OCI-M2 (cell line): ENCODE data around the gene ASB18.
"Not testable (repeated sequence)": the region's sequence is repeated elsewhere in the genome, so short reads cannot be mapped to it uniquely, and the experiment has no call there.

Experiments
- DNase-seq: peaks from one replicate; lab custom pipeline; 2025; ENCODE audit not compliant: unreplicated experiment; lab: John Stamatoyannopoulos, UW

Gene ASB18

DNA sequence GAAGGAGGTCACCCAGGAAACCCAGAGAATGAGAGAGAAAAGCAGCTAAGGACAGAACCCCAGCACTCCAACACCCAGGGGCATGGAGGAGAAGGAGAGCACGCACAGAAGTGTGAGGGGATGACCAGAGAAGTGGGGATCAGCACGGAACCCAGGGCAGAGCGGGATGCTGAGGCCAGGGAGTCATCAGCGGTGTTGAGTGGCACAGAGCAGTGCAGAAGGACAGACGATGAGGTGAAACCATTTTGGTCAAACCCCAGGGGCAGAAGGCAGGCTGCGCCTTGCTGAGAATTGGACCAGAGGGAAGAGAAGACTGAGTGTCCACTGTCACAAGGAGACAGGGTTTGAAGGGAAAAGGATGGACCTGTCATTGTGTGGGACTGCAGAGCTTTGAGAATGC is 23.4 kb upstream of the ASB18 start:
- no peak for DNase-seq

DNA sequence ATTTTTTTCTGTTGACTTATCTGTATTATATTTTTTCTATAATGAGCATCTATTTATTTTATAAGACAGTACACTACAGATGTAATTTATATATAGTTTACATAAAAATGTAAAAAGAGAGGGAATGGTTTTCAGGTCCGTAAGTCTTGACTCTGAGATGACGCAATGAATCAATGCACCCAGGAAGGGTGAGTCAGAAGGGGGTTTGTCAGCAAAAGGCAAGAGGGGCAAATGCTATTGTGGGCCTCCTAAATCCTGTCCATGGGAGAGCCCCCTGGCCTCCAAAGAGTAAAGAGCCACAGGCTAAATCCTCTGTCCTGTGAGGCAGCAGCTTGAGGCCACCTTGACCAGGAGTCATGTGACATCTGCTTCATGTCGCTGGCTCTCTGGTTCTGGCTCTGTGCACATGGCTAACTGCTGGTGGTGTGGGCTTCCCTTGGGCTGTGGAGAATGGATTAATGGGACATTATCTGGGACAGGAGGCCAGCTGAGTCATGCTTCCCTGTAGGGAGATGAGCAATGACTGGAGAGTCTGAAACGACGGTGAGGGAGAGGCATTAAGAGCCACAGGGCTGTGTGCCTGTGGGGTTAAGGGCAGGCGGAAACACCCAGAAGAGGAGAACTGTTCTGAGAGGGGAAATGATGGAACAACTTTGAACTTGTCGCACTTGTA is 22.8 kb upstream of the ASB18 start:
- no peak for DNase-seq

DNA sequence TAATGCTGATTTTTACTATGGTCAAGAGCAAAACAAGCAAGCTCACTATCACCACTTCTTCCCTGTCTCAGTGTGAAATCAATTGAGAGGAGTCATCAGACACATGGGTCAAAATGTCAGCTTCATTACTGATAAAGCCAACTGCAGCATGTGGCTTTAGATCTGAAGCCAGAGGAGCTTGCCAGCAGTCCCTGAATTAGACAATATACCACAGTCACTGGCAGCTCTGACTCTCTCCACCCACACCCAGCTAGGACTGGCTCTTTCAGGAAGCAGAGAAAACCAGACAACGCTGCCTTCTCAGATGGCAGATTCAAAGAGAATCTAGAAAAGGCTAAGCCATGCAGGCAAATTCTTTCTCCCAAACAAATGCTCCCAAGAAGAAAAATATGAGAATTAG is 20.0 kb upstream of the ASB18 start:
- no peak for DNase-seq

DNA sequence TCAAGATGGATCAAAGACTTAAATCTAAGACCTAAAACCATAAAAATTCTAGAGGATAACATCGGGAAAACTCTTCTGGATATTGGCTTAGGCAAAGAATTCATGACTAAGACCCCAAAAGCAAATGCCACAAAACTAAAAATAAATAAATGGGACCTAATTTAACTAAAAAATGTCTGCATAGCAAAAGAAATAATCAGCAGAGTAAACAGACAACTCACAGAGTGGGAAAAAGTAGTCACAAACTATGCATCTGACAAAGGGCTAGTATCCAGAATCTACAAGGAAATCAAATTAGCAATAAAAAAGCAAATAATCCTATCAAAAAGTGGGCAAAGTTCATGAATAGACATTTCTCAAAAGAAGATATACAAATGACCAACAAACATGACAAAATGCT is 18.2 kb upstream of the ASB18 start:
- DNase-seq = no peak

DNA sequence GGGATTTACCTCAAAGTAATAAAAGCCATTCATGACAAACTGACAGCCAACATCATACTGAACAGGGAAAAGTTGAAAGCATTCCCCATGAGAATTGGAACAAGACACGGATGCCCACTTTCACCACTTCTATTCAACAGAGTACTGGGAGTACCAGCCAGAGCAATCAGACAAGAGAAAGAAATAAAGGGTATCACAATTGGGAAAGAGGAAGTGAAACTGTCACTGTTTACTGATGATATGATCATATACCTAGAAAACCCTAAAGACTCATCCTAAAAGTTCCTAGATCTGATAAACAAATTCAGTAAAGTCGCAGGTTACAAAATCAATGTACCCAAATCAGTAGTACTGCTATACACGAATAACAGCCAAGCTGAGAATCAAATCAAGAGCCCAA is 17.2 kb upstream of the ASB18 start:
- DNase-seq = no peak

DNA sequence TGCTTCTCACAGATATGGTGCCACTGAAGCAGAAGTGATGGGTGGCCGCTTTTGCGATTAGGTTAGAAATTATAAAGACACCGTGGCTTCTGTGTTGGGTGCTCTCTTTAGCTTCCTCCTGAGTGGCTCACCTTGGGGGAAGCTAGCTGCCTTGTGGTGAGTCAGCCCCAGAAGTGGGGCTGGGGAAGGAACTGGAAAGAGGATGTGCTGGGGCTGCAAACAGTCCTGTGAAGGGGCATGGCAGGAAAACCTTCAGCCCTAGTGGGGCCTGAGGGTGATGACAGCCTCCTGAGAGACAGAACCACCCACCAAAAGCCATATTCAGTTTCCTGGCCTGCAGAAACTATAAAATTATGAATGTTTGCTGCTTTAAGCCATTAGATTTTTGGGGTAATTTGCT is 8.9 kb upstream of the ASB18 start:
- DNase-seq = no peak

DNA sequence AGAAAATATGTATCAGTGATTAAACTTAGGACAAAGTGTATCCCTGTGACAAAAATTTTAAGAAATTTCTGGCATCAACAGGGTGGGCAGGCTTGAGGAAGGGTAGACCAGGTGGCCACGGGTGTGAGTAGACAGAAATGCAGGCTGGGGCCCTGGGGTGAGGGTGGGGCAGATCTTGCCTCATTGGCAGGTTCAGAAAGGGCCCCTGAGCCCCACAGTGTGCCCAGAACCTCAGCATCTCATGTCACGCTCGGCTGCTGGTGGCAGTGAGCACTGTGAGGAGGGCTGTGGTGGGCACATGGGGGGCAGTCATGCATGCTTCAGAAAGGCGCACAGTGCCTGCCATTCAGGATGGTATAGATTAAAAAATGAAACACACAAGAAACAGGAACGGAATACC is 7.6 kb upstream of the ASB18 start:
- DNase-seq = no peak

DNA sequence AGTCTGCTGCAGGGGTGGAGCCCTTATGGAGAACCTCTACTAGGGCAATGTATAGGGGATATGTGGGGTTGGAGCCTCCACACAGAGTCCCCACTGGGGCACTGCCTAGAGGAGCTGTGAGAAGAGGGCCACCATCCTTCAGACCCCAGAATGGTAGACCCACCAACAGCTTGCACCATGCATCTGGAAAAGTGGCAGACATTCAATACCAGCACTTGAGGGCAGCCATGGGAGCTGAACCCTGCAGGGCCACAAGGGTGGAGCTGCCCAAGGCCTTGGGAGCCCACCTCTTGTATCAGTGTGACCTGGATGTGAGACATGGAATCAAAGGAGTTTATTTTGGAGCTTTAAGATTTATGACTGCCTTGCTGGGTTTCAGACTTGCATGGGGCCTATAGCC is 5.7 kb upstream of the ASB18 start:
- not testable (repeated sequence) for DNase-seq

DNA sequence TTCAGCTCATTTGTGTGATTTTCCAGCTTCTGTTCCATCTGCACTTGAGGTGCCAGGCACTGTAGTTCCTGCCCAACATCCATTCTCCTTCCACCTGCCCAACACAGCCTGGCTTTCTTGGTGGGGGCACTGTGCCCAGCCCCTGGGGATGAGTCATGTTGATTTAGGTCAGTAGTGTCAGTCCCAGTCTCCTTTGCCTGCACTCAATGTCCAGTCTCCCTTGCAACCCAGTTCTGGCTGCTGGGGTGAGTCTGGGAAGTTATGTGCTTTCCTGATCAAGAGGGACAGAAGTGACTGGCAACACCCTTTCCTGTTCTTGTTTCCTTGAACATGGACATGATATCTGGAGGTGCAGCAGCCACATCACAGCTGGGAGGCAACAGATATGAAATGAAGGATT is 1.5 kb upstream of the ASB18 start:
- DNase-seq = no peak

DNA sequence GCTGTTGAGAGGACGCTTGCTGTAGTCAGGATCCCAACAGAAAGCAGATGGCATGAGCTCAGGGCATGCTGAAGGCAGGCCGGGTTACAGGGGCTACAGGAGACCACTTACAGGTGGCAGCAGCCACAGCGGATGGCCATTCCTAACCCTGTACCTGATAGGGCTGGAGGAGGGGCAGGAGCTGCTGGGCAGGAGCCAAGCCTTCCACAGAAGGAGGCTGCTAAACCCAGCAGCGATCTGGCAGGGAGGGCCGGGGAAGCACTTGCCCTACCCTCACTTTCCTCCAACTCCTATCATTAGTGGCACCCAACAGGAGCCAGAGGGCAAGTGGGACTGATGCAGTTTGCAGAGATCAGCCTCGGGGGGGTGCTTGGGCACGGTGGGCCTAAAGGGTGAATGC is 2.0 kb downstream of the ASB18 start:
- no peak for DNase-seq

DNA sequence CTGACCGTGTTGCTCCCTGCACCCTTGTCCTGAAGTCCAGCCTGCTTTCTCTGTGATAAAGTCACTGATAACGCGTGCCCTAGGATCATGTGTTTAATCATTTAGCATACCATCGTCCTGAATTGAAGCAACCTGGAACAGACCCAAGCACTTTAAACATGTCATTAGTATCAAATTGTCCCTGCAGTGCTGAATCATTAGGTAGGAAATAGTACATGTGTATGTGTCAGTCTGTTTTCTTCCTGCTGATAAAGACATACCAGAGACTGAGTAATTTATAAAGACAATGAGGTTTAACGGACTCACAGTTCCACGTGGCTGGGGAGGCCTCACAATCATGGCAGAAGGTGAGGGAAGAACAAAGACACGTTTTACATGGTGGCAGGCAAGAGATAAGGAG is 2.8 kb downstream of the ASB18 start:
- DNase-seq = no peak

DNA sequence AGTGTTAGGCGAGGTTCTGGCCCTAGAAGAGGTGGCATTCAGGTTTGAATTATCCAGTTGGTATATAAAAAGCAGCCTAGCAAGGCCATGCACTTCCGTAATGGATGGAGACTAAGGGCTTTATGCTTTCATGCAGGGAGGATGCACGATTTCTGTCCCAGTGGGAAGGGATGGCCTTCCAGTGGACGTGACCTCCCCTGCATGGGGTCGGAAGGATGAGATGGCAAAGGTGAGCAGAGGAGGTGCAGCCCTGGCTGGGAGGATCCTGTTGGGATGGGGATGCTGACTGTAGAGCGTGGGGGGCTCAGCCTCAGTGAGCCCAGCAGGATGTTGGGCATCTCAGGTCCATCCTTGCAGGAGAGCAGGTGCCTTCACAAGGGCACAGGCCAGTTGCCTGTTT is 4.8 kb downstream of the ASB18 start:
- no peak for DNase-seq

DNA sequence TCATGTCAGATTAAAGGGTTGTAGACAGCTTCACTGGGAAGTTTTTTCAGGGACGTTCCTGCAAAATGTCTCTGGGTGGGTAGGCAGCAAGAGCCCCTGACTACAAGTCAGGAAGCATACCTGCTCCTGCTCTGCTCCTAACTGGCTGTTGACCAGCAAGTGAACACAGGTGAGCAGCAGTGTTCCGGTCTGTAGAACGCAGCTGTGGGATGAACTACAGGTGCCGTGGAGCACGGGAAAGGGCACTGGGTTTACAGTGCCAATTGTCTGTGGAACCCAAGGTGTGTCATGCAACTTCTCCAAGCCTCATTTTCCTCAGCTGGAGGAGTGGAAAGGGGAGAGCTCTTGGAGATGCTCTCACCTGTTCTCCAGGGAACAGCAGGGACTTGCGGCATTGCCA is 6.6 kb downstream of the ASB18 start:
- no peak for DNase-seq

DNA sequence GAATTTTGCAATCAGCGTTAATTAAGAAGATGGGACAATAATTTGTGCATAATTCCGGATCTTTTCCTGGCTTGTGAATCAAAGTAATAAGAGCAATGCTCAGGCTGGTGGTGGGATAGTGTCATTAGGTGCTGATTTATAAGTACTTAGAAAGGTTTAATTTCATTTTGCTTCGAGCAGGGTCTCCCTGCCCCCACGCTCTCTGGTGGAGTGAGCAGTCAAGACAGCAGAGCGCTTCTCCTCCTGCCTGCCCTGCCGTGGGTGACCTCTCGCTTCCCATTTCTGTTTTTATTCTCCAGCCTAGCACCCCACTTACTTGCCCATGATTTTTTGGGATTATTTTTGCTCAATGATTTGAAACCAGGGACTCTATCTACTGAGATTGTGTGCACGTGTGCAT is 7.1 kb downstream of the ASB18 start:
- DNase-seq = no peak

DNA sequence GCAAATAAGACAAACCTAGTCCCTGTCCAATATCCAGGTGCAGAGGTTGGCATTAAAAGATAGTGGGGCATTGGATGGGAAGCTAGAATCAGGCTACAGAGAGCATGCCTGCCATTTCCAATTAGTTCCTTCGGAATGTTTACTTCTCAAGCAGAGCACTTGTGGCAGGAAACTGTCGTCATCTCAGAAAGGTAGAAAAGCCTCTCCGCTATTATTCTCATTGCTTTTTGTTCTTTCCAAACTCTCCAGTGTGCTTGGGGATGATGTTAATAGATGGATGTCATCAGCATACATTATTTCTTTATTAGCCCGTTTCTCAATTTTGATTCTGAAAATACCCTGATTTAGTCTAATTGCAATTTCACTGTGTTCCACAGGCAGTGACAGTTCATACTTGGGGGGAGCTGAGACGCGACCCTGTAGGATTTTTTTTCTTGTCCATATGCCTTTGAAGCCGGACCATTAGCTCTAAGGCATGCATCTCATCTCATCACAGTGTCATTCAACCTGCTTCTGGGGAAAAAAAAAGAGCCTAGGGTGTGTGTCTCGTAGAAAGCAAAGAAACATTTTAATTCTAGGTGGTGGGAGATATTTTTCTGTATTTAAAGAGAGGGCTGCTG is 7.7 kb downstream of the ASB18 start:
- DNase-seq = no peak

DNA sequence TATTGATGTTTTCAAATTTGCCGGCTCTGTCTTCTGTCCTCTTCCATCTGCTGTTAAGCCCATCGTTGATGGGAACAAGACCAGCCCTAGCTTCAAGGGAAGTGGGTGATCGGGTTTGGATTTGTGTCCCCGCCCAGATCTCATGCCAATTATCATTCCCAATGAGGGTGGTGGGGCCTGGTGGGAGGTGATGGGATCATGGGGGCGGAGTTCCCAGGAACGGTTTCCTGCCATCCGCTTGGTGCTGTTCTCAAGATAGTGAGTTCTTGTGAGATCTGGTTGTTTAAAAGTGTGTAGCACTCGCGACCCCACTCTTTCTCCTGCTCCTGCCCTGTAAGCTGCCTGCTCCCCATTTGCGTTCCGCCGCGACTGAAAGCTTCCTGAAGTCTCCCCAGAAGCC is 9.5 kb downstream of the ASB18 start:
- DNase-seq = no peak

DNA sequence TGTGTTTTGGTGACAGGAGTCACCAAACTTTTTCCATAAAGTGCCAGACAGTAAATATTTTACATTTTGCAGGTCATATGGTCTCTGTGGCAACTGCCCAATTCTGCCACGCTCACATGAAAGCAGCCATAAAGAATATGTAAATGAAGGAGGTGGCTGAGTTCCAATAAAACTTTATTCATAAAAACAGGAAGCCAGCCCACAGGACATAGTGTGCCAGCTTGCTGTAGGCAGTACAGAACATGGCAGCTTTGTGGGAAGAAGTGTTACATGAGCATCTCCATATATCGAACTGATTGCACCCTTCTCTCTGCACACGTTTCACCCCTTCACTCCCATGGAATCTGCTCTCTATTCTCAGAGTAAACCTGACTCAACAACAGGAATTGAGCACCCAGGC is 10.2 kb downstream of the ASB18 start:
- DNase-seq = no peak

DNA sequence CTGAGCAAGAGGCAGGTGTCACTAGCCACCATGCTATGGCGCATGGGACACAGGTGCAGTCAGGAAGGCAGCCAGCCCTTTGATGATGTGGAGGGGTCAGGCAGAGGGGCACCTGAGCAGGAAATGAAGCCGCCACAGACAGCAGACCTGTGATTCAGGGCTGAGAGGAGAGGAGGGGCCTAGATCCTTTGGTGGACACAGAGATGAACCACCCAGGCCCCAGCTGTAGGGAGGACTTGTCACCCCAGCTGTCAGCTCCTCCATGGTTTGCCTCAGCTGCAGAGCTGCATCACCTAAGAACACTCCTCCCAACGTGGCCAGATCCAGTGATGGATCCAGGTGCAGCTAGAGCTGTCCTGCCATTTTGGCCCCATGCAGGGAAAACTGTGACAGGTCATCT is 11.6 kb downstream of the ASB18 start:
- DNase-seq = no peak

DNA sequence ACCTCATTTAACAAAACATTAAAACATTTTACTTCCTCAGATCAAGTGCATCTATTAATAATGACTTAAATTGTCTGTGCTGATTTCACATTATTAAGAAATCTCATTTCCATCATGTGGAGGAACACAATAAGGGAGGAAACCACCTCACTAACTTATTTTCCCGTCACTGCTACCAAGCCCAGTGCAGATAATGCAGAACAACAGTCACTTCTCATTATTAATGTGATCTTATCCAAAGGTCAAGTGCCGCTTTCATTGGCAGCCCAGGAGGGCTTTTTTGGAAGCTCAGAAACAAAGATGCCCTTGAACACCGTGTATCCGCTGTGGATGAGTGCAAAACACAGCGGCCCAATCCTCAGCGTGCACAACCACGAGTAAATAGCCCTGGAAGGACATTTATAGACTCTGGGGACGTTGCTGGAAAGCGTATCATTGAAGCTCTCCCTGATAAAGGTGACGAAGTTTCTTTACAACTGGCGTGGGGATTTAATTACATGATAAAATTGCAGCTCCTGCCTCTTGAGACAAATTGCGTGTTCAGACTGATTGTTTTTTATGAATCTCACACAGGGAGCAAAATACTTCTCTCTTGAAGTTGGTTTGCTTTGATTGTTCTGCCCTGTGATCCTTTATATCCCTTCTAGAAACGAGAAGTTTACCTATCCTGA is 13.2 kb downstream of the ASB18 start:
- DNase-seq = no peak

DNA sequence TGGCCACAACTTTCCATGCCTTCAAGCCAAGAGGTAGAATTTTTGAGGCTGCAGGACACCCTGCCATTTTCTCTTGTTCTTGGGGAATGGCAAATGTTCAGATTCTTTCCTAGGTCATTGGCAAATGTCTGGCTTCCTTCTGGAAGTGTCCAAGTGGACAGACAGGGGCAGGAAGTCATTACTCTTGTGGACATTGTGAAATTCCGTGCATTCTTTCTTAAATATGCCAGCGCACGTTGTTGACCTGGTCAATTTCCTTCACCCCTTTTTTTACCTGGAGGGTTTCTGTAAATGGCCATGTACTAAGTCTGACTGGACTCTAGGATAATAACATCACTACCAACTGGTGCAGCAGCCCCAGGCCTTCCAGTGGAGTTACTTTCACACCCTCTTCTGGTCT is 13.9 kb downstream of the ASB18 start:
- no peak for DNase-seq

DNA sequence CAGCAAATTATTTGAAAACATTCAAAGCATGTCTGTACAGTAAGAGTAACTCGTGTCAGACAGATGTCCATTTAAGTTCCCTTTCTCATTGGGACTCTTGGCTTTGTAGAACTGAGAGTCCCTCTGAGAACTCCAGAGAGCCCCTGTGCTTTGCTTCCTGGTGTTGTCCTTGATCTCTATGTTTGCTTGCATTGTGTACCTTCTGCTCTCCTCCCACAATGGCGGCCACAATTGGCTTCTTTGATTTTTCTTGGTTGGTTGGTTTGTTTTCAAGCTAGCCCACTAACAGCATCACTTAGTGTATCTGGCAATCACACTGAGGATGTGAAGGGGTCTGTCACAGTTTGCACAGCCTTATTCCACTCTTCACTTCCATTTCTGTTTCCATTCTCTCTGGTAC is 15.1 kb downstream of the ASB18 start:
- DNase-seq = no peak

DNA sequence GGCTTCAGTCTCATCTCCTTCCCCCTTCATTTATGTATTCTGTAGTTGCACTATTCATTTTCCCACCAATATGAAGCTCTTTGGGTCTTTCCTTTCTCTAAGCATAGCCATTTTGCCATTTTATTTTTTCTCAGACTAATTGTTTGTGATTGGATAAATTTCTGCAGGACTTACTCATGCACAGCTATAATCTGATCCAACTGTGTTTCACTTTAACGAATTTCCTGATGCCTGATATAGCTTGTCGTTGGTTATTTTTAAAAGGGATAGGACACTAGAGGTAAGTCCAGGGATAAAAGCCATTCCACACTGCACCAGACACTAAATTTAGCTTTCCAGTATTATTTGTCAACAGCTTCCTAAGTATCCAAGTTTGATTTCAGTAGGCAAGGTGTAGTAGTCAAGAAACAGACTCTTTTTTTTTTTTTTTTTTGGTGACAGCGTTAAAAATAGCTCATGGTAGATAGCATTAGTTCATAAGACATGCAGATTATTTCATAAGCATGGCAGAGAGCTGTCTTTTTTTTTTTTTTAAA is 17.4 kb downstream of the ASB18 start:
- no peak for DNase-seq

DNA sequence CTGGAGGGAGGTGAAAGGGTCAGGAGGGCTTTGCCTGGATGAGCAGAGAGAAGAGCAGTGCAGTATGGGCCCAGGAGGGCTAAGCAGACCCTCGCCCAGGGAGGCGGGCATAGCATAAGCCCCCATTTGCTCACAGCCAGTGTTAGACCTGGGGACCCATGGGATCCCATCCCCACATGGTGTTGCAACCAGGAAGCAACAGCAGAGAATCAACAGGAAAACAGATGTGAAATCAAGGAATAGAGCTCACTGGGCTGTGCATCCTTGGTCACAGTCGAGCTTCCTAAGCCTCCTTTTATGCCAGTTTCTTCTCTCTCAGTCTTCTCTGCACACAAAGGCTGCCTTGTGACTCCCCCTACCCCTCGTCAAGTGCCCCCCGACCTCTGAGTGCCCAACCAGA is 19.9 kb downstream of the ASB18 start:
- DNase-seq = no peak
